Activated T-cell treated with anti-CD3 and anti-CD28 coated beads, Interleukin-2, amount 50 U/mL, for 1 hour (primary cell): Measurements from ENCODE around the gene SMAP2.

Experiments used
- DNase-seq: peaks from one replicate; pipeline ENCODE4 v3.0.0-alpha.2; 2020

The SMAP2 gene

DNA sequence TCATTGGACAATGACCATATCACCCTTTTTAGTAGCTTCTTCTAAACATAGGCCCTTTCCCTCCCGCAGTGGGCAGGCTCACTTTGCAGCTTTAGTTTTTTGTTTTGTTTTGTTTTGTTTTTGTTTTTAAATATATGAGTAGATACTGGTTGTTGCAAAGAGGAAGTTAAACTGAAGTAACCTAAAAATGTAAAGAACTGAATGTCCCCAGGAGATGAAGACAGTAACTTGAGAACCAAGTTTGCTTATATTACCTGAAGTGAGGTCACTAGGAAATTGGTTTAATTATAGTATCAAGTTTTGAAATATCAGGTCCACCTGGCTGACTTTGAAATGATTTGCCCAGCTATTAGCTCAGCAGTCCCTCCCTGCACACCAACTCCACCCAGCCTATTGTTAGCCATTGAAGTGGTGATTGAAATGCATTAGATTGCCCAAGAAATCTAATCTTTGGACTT, 18.2 kb downstream of the SMAP2 start:
- no peak for DNase-seq

- DNase-seq, result no peak
Measured at GRCh38 chr1:40392221-40392620, 18.7 kb downstream of the SMAP2 start.

DNA sequence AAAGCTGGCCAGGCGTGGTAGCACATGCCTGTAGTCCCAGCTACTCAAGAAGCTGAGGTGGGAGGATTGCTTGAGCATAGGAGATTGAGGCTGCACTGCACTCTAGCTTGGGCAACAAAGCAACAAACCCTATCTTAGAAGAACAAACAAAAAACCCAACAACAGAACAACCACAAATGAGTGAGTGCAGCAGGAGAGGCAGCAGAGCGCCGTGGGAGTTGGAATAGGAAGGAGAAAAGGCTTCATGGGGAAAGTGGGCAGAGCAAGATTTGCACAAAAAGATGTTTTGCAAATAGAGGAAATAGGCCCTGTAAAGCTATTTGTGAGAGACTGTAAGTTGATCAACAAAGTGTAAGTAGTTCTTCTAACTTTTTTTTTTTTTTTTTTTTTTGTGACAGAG, 19.6 kb downstream of the SMAP2 start:
- DNase-seq, result no peak

DNA sequence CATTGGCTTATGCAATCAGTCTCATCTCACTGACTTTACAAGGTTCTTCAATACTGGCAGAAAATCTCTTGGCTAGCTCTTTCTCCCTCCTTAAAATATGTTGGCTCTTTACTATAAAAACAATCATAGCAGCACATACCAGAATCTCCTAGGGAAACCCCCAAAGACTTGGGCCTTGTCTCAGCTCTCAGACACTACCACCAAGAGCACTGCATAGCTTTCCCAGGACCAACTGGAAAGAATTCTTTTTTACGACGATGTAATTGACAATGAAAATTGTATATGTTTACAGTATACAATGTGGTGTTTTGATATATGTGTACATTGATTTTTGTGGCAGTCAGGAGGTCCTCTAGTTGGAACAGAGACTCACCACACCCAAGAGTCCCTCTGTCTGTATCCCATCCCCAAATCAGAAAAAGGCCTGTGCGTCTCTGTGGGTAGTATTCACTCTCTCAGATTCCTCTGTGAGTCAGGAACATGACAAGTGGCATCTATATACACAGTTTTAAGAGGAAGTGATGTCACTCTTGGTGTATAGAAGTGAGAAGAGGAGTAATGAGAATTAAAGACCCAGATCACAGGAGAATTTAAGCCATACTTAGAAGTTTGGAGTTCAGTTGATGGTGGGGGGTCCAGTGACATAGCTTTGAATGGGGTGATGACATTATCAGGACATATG, 21.1 kb downstream of the SMAP2 start:
- DNase-seq, result no peak

- DNase-seq, result no peak
Measured at GRCh38 chr1:40395190-40396175, 22.0 kb downstream of the SMAP2 start.

DNA sequence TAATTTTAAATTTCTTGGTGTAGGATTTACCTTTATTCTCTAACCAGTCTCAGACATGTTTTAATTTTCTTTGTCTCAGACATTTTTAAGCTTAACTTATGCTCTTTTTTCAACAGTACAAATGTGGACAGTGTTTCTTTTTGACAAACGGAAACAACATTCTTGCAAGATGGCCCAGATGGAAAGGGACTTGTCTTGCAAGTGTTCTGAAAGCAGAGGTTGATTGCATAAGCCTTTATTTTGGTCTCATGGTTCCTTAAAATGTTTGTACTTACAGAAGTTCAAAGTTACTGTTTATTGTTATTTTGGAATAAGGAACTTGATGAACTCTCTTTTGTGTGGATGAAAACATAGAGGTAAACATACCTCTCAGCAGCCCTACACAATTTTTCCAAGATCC, 22.9 kb downstream of the SMAP2 start:
- DNase-seq, result no peak

GRCh38 chr1:40397258-40397657, 23.7 kb downstream of the SMAP2 start:
- DNase-seq, result no peak

DNA sequence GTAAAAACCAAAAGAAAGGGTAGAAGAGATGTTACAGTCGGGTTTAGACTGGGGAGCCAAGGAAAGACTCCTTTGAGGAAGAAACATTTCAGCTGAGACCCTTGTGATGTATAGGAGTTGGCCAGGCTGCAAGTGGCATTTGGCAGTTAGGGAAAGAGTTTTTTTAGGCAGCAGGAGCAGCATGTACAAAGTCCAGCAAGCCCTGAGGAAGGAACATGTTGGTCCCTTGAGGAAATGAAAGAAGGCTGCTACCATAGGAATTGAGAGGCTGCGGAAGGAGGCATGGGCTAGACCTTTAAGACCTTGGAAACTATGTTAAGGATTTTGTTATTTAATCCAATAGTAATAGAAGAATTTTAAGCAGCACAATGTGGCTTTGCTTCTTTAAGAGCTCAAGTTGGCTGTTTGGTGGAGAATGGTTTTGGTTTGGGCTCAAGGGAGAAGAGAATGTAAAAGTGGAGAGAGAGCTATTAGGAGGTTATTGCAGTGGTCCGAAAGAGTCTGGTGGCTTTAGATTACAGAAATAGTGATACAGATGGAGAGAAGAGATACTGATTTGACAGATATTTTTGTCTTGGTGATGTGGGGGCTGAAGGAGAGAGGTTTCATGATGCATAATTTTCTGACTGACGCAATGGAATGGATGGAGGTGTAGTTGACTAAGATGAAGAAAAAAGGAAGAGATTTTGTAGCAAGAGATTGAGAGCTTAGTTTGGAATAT, 26.6 kb downstream of the SMAP2 start:
- no peak for DNase-seq

- no peak for DNase-seq
Measured at GRCh38 chr1:40401473-40402201, 28.1 kb downstream of the SMAP2 start.

GRCh38 chr1:40404670-40405462, 31.3 kb downstream of the SMAP2 start:
- DNase-seq, result no peak

- no peak for DNase-seq
Measured at GRCh38 chr1:40405812-40406211, 32.3 kb downstream of the SMAP2 start.

DNA sequence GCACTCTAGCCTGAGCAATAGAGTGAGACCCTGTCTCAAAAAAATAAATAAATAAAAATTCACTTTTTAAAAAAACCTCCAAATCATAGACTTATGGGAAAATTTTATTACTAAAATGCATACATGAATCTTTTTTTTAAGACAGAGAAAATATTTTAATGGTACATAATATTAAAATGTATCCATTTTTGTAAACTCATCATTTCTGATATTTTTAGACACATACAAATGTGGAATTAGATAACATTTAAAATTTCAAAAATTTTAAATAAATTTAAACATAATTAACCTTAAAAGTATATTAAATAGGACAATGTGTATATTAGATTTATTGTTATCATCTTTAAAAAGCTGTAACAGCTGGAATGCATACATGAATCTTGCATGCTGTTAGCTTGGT, 33.9 kb downstream of the SMAP2 start:
- no peak for DNase-seq

- DNase-seq, result no peak
Measured at GRCh38 chr1:40409467-40409866, 35.9 kb downstream of the SMAP2 start.

- DNase-seq, result no peak
Measured at GRCh38 chr1:40411294-40411693, 37.8 kb downstream of the SMAP2 start.

DNA sequence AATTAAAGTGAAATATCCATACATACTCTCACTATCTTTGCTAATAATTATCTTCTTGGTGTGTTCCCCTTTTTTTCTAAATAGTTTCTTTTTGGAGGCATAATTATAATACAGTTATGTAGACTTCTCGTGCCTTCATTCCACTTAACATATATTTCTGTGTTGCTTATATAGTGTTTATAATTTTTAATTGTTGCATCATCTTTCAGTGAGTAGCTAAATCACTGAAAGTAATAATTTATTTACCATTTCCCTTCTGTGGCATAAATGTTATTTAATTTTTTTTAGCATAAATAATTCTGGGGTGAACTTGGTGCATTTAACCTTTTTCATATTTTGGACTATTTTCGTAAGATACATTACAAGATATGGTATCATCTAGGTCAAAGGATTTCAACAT, 38.3 kb downstream of the SMAP2 start:
- no peak for DNase-seq

- no peak for DNase-seq
Measured at GRCh38 chr1:40413527-40414252, 40.2 kb downstream of the SMAP2 start.

DNA sequence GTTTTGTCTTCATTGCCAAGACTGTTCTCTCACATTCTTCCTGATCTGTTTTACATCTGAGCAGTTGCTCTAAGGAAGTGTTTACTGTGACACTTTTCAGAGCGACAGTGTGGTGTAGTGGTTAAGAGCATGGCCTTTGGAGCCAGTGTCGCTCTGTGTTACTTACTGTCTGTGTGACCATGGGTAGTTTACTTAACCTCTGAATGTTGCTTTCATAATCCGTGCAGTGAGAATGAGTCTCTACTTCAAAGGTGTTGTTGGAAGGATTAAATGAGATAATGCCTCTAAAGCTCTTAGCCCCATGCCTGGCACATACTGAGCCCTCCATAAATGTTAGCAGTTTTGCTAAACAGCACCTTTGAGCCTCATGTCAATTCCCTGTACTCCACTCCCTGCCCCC, 40.8 kb downstream of the SMAP2 start:
- no peak for DNase-seq

DNA sequence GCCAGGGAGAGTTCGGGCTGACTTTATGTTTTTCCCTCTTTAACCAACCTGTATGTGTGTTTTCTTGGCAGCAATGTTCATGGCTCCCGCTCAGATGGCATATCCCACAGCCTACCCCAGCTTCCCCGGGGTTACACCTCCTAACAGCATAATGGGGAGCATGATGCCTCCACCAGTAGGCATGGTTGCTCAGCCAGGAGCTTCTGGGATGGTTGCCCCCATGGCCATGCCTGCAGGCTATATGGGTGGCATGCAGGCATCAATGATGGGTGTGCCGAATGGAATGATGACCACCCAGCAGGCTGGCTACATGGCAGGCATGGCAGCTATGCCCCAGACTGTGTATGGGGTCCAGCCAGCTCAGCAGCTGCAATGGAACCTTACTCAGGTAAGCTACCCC, 43.2 kb downstream of the SMAP2 start:
- no peak for DNase-seq

GRCh38 chr1:40421431-40422384, 48.2 kb downstream of the SMAP2 start:
- DNase-seq, result no peak
